ENCODE measurements around the gene SLC7A10. TPM values are rescaled to one million over a fixed set of nuclear protein-coding genes. Genes with fewer than 3 reads are reported as not detected.

SLC7A10 gene
- polyA plus RNA-seq, 1 donor from 2014 or later = not detected

- Histone ChIP-seq H3K4me2 (ENCODE audit: low read length) (no peak overlapping the region), H4K20me1 (ENCODE audit: insufficient read depth) (no peaks in the 10 kb centered on the region), H3K9ac (ENCODE audit: low read length) (no peak overlapping the region), H3K9me3 (ENCODE audit: low read length) (no peaks in the 10 kb centered on the region), H3F3A (ENCODE audit: insufficient read depth, low read length, poor library complexity, severe bottlenecking) (no peaks in the 10 kb centered on the region), H3K4me3 (ENCODE audit: low read length) (no peak overlapping the region), H3K79me2 (replicated peaks; ENCODE audit: insufficient read depth, low read length) (no peaks in the 10 kb centered on the region), H2AFZ (ENCODE audit: low read depth, low read length) (no peak overlapping the region), H3K27ac (ENCODE audit: low read length) (no peak overlapping the region), H3K9me2 (ENCODE audit: insufficient read depth, low read length) (no peaks in the 10 kb centered on the region), H3K36me3 (ENCODE audit: insufficient read depth, low read length) (no peaks in the 10 kb centered on the region), H3K27me3 (ENCODE audit: insufficient read depth, low read depth, low read length) (peaks cover 15% of the 10 kb centered on the region)
- TF ChIP-seq TAF1 (IDR thresholded peaks at IDR 0.05; ENCODE audit: low read depth) (no peak), RAD21 (conservative IDR thresholded peaks at IDR 0.05) (no peak), SMC3 (conservative IDR thresholded peaks at IDR 0.05; ENCODE audit: poor library complexity) (no peak), EZH2 (IDR thresholded peaks at IDR 0.05; ENCODE audit: borderline replicate concordance, insufficient read depth, low read length, poor library complexity, severe bottlenecking) (no peak), CTCF (IDR thresholded peaks at IDR 0.05; ENCODE audit: poor library complexity, severe bottlenecking) (no peak), REST (IDR thresholded peaks at IDR 0.05; ENCODE audit: borderline replicate concordance) (no peak), POLR2AphosphoS5 (IDR thresholded peaks at IDR 0.05) (no peak), MXI1 (conservative IDR thresholded peaks at IDR 0.05; ENCODE audit: poor library complexity, severe bottlenecking) (no peak)
These were observed 5.5 kb downstream of the SLC7A10 start for GRCh38 chr19:33220115-33220514.

GRCh38 chr19:33219261-33219815 is 6.3 kb downstream of the SLC7A10 start:
- Histone ChIP-seq H3K36me3 (ENCODE audit: insufficient read depth, low read length) (no peaks in the 10 kb centered on the region), H3F3A (ENCODE audit: insufficient read depth, low read length, poor library complexity, severe bottlenecking) (no peaks in the 10 kb centered on the region), H4K20me1 (ENCODE audit: insufficient read depth) (no peaks in the 10 kb centered on the region), H3K9me2 (ENCODE audit: insufficient read depth, low read length) (no peaks in the 10 kb centered on the region), H3K27me3 (ENCODE audit: insufficient read depth, low read depth, low read length) (peaks cover 7% of the 10 kb centered on the region), H2AFZ (ENCODE audit: low read depth, low read length) (no peak overlapping the region), H3K4me2 (ENCODE audit: low read length) (no peak overlapping the region), H3K9ac (ENCODE audit: low read length) (no peak overlapping the region), H3K27ac (ENCODE audit: low read length) (no peak overlapping the region), H3K79me2 (replicated peaks; ENCODE audit: insufficient read depth, low read length) (no peaks in the 10 kb centered on the region), H3K9me3 (ENCODE audit: low read length) (no peaks in the 10 kb centered on the region), H3K4me3 (ENCODE audit: low read length) (no peak overlapping the region)
- TF ChIP-seq EP300 (conservative IDR thresholded peaks at IDR 0.05; ENCODE audit: poor library complexity, severe bottlenecking) = no peak
- no peak for TF ChIP-seq REST (IDR thresholded peaks at IDR 0.05; ENCODE audit: borderline replicate concordance)
- no peak for TF ChIP-seq EZH2 (IDR thresholded peaks at IDR 0.05; ENCODE audit: borderline replicate concordance, insufficient read depth, low read length, poor library complexity, severe bottlenecking)
- TF ChIP-seq CTCF (IDR thresholded peaks at IDR 0.05; ENCODE audit: poor library complexity, severe bottlenecking) = no peak
- TF ChIP-seq TAF1 (IDR thresholded peaks at IDR 0.05; ENCODE audit: low read depth) = no peak

All from neural cell (in vitro differentiated cells).